ENCODE data around the gene DAP. TPM values are rescaled to one million over a fixed set of nuclear protein-coding genes. Genes with fewer than 3 reads are reported as not detected.
"Not testable (repeated sequence)": the region's sequence is repeated elsewhere in the genome, so short reads cannot be mapped to it uniquely, and the experiment has no call there.

The DAP gene
- total and polyA plus RNA-seq, 7 donors, result 25.7 to 131 (median 38.5) TPM

DNA sequence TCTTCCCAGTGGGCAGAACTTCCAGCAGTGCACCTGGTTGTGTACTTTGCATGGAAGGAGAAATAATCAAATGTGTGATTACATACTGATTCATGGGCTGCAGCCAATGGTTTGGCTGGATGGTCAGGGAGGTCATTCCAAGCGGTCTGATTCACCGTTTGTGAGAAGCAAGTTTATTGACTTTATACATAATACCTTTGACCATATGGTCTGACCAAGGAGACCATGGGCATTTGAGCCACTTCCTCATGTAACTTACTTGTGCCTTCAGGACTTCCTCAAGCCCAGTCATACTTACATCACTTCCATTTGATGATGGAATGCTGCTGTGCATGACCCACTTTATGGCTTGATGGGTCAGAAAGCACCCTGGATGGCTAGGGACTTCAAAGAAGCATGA is 41.1 kb downstream of the DAP start:
- H3K4me3 ChIP-seq, result no peak overlapping the region
- no peak overlapping the region for H3K27ac ChIP-seq
- DNase-seq, result no peak
- H3K36me3 ChIP-seq, result no peaks in the 10 kb centered on the region
- intact Hi-C loops (cut with DNase I), result no loop called here
- no peaks in the 10 kb centered on the region for H3K9me3 ChIP-seq
- WGBS, 2 donors, result 61 to 83% methylated on average over 2 of the region's 2 CpGs
- TF ChIP-seq POLR2A (IDR thresholded peaks at IDR 0.05) (no peak), EP300 (IDR thresholded peaks at IDR 0.05) (no peak), POLR2AphosphoS5 (IDR thresholded peaks at IDR 0.05) (no peak)
- TF ChIP-seq, protein P1, sequence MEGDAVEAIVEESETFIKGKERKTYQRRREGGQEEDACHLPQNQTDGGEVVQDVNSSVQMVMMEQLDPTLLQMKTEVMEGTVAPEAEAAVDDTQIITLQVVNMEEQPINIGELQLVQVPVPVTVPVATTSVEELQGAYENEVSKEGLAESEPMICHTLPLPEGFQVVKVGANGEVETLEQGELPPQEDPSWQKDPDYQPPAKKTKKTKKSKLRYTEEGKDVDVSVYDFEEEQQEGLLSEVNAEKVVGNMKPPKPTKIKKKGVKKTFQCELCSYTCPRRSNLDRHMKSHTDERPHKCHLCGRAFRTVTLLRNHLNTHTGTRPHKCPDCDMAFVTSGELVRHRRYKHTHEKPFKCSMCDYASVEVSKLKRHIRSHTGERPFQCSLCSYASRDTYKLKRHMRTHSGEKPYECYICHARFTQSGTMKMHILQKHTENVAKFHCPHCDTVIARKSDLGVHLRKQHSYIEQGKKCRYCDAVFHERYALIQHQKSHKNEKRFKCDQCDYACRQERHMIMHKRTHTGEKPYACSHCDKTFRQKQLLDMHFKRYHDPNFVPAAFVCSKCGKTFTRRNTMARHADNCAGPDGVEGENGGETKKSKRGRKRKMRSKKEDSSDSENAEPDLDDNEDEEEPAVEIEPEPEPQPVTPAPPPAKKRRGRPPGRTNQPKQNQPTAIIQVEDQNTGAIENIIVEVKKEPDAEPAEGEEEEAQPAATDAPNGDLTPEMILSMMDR (IDR thresholded peaks at IDR 0.05), result no peak
- peaks cover 0 to 4% (median 0%) of the 10 kb centered on the region in 4 donors for H3K4me1 ChIP-seq
- no peaks in the 10 kb centered on the region for H3K27me3 ChIP-seq

DNA sequence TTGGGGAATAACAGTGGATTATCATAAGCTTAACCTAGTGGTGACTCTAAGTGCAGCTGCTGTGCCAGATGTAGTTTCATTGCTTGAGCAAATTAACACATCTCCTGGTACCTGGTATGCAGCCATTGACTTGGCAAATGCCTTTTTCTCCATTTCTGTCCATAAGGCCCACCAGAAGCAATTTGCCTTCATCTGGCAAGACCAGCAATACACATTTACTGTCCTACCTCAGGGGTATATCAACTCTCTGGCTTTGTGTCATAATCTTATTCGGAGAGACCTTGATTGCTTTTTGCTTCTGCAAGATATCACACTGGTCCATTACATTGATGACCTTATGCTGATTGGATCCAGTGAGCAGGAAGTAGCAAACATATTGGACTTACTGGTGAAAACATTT is 42.4 kb downstream of the DAP start:
- H3K9me3 ChIP-seq; H3K4me3 ChIP-seq; intact Hi-C loops (cut with DNase I); H3K27me3 ChIP-seq; H3K4me1 ChIP-seq; H3K27ac ChIP-seq; H3K36me3 ChIP-seq; DNase-seq: not testable (repeated sequence)
- 96 to 99% methylated on average over 1 of the region's 1 CpG for WGBS, 2 donors

DNA sequence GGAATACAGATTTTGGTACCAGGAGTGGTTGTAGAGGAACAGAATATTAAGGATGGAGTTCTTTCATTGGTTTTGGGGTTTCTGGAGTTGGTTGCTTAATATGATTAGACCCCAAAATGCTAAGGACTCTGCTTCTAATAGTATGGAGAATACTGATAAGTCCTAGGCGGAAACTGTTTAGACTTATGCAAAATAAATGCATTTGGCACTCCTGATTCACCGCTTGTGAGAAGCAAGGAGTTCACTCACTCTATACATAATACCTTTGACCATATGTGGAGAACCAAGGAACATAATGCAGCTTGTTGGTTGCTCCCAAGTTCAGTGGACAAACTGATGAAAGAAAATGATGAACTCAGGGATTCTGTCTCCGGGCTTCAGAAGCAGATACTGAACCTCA is 44.2 kb downstream of the DAP start:
- H3K27me3 ChIP-seq; intact Hi-C loops (cut with DNase I); H3K4me3 ChIP-seq; H3K27ac ChIP-seq; H3K9me3 ChIP-seq; H3K4me1 ChIP-seq; DNase-seq; H3K36me3 ChIP-seq: not testable (repeated sequence)
- WGBS, 2 donors, result 97% methylated on average over 3 of the region's 3 CpGs

DNA sequence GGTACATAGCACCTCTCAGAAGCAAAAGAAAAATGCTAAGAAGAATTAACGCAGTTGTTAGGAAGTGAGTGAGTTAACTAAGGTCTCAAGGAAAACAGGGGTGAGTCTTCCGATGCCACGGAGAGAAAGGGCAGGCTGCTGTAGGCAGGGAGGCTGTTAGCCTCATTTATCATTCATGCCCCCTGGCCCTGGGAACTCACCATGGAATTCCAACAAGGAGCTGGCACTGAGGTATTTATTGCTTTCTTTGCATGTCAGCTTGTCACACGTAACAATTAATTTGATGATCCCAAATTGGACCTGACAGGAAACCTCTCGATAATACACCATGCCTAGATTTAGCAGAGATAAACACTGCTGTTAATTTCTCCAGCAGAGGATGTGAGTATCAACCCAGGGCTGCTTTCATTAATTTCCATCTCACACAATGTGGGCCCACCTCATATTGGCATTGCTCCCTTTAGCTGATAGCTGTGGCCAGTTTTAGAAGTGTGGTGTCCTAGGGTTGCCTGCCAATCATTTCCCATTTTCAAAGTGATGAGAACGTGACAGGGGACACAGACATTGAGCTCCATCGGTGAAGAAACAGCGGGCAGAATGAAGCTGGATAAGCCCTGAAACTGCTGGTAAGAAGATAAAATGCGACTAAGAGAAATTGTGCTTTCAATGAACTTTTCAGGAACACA is 45.3 kb downstream of the DAP start:
- peaks cover 0 to 9% (median 0%) of the 10 kb centered on the region in 4 donors for H3K36me3 ChIP-seq
- TF ChIP-seq EP300 (IDR thresholded peaks at IDR 0.05), result no peak
- TF ChIP-seq, protein P1 (IDR thresholded peaks at IDR 0.05), result no peak
- no peak for TF ChIP-seq POLR2AphosphoS5 (IDR thresholded peaks at IDR 0.05)
- no peak for TF ChIP-seq POLR2A (IDR thresholded peaks at IDR 0.05)
- H3K4me1 ChIP-seq, result no peaks in the 10 kb centered on the region
- DNase-seq, result no peak
- no peak overlapping the region for H3K4me3 ChIP-seq
- H3K9me3 ChIP-seq, result no peaks in the 10 kb centered on the region
- H3K27me3 ChIP-seq, result no peaks in the 10 kb centered on the region
- WGBS, 2 donors, result 94% methylated on average over 9 of the region's 9 CpGs
- H3K27ac ChIP-seq, result no peak overlapping the region
- intact Hi-C loops (cut with DNase I), result no loop called here

DNA sequence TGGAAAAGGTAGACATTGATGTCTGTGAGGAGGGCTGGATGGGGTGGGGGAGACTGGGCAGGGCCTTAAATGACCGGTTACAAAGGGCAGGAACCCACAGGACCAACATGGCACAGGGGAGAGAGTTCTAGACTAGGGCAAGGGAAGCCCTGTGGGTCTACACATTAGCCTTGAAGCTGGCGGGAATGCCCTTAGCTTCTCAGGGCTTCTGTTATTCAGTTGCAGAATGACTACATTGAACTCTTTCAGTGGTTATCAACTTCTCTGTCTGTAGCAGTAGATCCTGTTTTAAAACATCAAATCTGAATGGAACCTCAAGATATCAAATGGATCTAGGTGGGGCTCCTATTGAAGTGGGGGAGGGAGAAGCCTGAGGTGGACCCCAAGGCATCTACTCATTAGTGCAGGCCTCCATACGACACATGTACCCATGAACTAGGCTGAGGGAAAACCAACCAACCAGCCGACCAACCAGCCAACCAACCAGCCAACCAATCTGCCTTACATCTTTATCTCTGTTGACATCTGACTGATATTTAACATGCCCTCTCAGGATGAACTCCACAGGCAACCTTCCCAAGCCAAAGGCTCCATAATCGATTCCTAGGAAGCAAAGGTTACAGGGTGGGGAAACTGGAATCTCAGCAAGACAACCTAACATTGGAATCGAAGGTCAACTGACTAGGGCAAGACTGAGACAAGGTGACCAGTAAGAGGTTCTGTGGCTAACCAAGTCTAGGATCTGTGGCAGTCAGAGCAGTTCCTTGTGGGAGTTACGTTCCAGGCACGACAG is 48.3 kb downstream of the DAP start:
- TF ChIP-seq, protein P1 (IDR thresholded peaks at IDR 0.05), result no peak
- TF ChIP-seq EP300 (IDR thresholded peaks at IDR 0.05) (no peak), POLR2A (IDR thresholded peaks at IDR 0.05) (no peak), POLR2AphosphoS5 (IDR thresholded peaks at IDR 0.05) (no peak)
- H3K27me3 ChIP-seq, result no peaks in the 10 kb centered on the region
- 84 to 93% methylated on average over 8 of the region's 8 CpGs for WGBS, 2 donors
- no peaks in the 10 kb centered on the region for H3K4me1 ChIP-seq
- H3K27ac ChIP-seq, result no peak overlapping the region
- intact Hi-C loops (cut with DNase I), result no loop called here
- no peak for DNase-seq
- peaks cover 0 to 9% (median 0%) of the 10 kb centered on the region in 4 donors for H3K36me3 ChIP-seq
- H3K9me3 ChIP-seq, result no peaks in the 10 kb centered on the region
- H3K4me3 ChIP-seq, result no peak overlapping the region
